Psoas muscle (tissue), 8 donors: ENCODE data around the gene C10orf67. TPM values are rescaled to one million over a fixed set of nuclear protein-coding genes. Genes with fewer than 3 reads are reported as not detected.
"Not testable (repeated sequence)": the region's sequence is repeated elsewhere in the genome, so short reads cannot be mapped to it uniquely, and the experiment has no call there.

Source experiments
- ATAC-seq, 4 donors: fragments of 200-7000 bp; cut with Tn5 transposase; one replicate each; pipeline ENCODE4 v1.9.1; 2020; ENCODE audit warnings: moderate library complexity in 3 of 4, mild to moderate bottlenecking in 2 of 4
- DNase-seq, 2 donors: peaks; one replicate each; pipeline ENCODE4 v3.0.0-alpha.2; 2020
- H3K27ac ChIP-seq: fragments of 200-600 bp; one replicate; pipeline ENCODE4 v1.8.0; 2022
- H3K27me3 ChIP-seq, 3 donors: fragments of 200-600 bp in 1 of 3; one replicate each; pipeline versions ENCODE4 v1.6.1 to v1.8.0; 2013 to 2022; ENCODE audit warnings: low read length in 2 of 3, mild to moderate bottlenecking in 2 of 3, moderate library complexity in 1 of 3; ENCODE audit not compliant: insufficient read depth in 3 of 3
- H3K36me3 ChIP-seq, 2 donors: fragments of 200-600 bp in 1 of 2; one replicate each; pipeline versions ENCODE4 v1.6.1 to v1.8.0; 2013 to 2022; ENCODE audit warnings: low read depth in 1 of 2, mild to moderate bottlenecking in 1 of 2, moderate library complexity in 1 of 2; ENCODE audit not compliant: insufficient read depth in 1 of 2
- H3K4me1 ChIP-seq: fragments of 200-600 bp; one replicate; pipeline ENCODE4 v1.8.0; 2022
- H3K4me3 ChIP-seq: fragments of 200-600 bp; one replicate; pipeline ENCODE4 v1.8.0; 2022; ENCODE audit warnings: mild to moderate bottlenecking
- H3K9me3 ChIP-seq: fragments of 200-600 bp; one replicate; pipeline ENCODE4 v1.8.0; 2022
- CTCF ChIP-seq: fragments of 200-600 bp; IDR thresholded peaks from one replicate; pipeline ENCODE4 v1.8.0; 2022; ENCODE audit warnings: antibody characterized with exemption
- WGBS, 3 donors: extraction: QIAGEN DNeasy Blood & Tissue Kit; methylation state at CpG; one replicate each; pipeline versions ENCODE4 v1.1.6 to v1.1.7; 2013; 5-methylcytosine and 5-hydroxymethylcytosine counted together
- intact Hi-C, 2 donors: fragments of 100-400 bp; cut with DNase I; formaldehyde crosslinking; loops; one replicate each; pipeline versions ENCODE4 v1.11.0 to v1.14.2; 2022
- polyA plus RNA-seq, 3 donors: library from polyadenylated mRNA; stranded (reverse); fragments of 200-250 nt; gene quantifications; one replicate each; pipeline ENCODE4 v1.2.3, GENCODE V29; 2013
- total RNA-seq, 4 donors: library from RNA; stranded (reverse); fragmentation: NEBNext Ultra II Directional in 2 of 4; extraction: Animal tissue kit (Norgen Biotek cat#: 25700) in 2 of 4; gene quantifications; one replicate each; pipeline versions ENCODE4 v1.2.1 to v1.2.4, GENCODE V29; 2021 to 2023
- donor health status: healthy with polysubstance abuse.
- donor health status: DM: no; HTN: no; CAD: no; lungs with moderate emphysema.
- donor health status: Bipolar disorder and iron deficiency.
- donor health status: healthy.
- donor health status: DM: yes; HTN: yes; CAD: no.
- donor health status: DM: no; HTN: no; CAD: no.
- donor health status: DM: no; HTN: no; CAD: no.
- donor health status: DM: yes; HTN: yes; CAD: no.

Gene C10orf67
- total and polyA plus RNA-seq, 7 donors: 0.01 to 0.67 (median 0.06) TPM; not detected in 2

DNA sequence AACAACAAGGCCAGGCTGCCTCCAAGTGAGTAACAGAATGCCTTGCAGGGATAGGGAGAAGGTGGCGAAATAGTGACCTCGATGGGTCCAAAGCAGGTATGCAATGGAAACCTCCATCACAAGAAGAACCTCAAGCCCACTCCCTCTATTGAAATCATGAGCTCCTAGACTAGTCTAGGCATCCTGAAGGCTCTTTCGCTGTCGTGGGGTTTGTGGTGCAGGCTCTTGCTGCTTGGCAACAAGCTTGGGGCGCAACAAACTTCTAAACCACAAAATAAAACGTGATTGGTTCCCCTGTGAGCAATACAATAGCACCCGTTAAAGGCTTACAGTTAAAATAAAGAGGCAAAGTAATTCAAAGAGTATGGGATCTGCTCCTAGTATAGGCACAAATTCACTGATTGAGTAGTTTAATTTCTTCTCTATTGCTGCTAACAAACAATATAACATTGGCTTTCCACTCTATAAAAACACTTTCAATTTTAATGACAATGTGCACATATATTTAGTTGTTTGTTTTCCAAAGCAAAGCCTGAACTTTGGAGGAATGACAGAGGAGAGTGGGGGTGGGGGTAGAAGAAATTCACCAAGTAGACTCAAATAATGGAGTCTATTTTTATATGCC is 64.1 kb downstream of the C10orf67 start:
- no peaks in the 10 kb centered on the region for H3K4me1 ChIP-seq
- no peaks in the 10 kb centered on the region for H3K36me3 ChIP-seq
- no peak for TF ChIP-seq CTCF
- H3K9me3 ChIP-seq: no peaks in the 10 kb centered on the region
- DNase-seq (no peak), ATAC-seq (no peak)
- intact Hi-C loops: no loop called here
- no peak overlapping the region for H3K4me3 ChIP-seq
- 27 to 33% (median 29%) methylated on average over 7 of the region's 7 CpGs for WGBS, 3 donors
- peaks cover 0 to 14% (median 3%) of the 10 kb centered on the region in 3 donors for H3K27me3 ChIP-seq
- no peak overlapping the region for H3K27ac ChIP-seq

DNA sequence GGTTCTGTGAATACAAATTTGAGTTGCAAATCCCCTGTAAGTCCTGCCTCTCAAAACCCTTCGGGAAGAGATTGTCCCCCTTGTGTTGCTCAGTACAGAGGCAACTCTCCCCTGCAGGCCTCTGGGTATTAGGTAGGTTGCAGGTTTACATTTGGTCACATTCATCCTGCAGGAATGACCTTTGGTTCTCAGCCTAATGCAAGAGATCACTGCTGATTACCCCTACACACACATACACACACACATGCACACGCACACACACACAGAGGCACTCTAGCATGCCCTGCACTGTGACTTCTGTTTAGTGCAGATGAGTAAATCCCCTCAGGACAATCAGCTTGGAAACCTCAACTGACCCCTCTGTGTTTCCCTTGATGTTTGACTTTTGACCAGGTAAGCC is 69.2 kb downstream of the C10orf67 start:
- intact Hi-C loops: no loop called here
- no peak for DNase-seq
- H3K4me3 ChIP-seq: no peak overlapping the region
- 57 to 92% (median 87%) methylated on average over 2 of the region's 2 CpGs for WGBS, 3 donors
- no peaks in the 10 kb centered on the region for H3K4me1 ChIP-seq
- no peak overlapping the region for H3K27ac ChIP-seq
- ATAC-seq: no peak
- peaks cover 4% of the 10 kb centered on the region for H3K9me3 ChIP-seq
- no peaks in the 10 kb centered on the region for H3K36me3 ChIP-seq
- peaks cover 0 to 9% (median 0%) of the 10 kb centered on the region in 3 donors for H3K27me3 ChIP-seq
- TF ChIP-seq CTCF: no peak

DNA sequence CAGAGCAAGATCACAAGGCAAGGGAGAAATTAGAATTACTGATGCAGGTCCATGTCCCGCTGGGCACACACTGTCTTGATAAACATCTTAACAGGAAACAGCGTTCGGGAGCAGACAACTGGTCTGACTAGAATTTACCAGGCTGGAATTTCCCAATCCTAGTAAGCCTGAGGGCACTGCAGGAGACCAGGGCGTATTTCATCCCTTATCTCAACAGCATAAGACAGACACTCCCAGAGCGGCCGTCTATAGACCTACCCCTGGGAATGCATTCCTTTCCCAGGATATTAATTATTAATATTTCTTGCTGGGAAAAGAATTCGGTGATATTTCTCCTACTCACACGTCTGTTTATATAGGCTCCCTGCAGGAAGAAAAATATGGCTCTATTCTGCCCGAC is 70.4 kb downstream of the C10orf67 start:
- H3K4me3 ChIP-seq, intact Hi-C loops, ATAC-seq, H3K27ac ChIP-seq, DNase-seq, H3K9me3 ChIP-seq, H3K36me3 ChIP-seq, H3K4me1 ChIP-seq, H3K27me3 ChIP-seq: not testable (repeated sequence)
- WGBS, 3 donors: 82 to 84% (median 83%) methylated on average over 9 of the region's 9 CpGs

GRCh38 chr10:23270531-23270930 is 74.1 kb downstream of the C10orf67 start:
- H3K4me1 ChIP-seq: no peaks in the 10 kb centered on the region
- ATAC-seq (no peak), DNase-seq (no peak)
- TF ChIP-seq CTCF: no peak
- H3K9me3 ChIP-seq: peaks cover 4% of the 10 kb centered on the region
- H3K4me3 ChIP-seq: no peak overlapping the region
- H3K27me3 ChIP-seq: no peaks in the 10 kb centered on the region
- intact Hi-C loops: no loop called here
- no peaks in the 10 kb centered on the region for H3K36me3 ChIP-seq
- WGBS, 3 donors: 69 to 77% (median 72%) methylated on average over 3 of the region's 3 CpGs
- H3K27ac ChIP-seq: no peak overlapping the region

GRCh38 chr10:23263441-23264164 is 81.0 kb downstream of the C10orf67 start:
- ATAC-seq: no peak
- 63 to 70% (median 63%) methylated on average over 9 of the region's 9 CpGs for WGBS, 3 donors
- TF ChIP-seq CTCF: no peak
- no peak overlapping the region for H3K27ac ChIP-seq
- no peak for DNase-seq
- intact Hi-C loops: no loop called here
- H3K9me3 ChIP-seq: no peaks in the 10 kb centered on the region
- no peak overlapping the region for H3K4me3 ChIP-seq
- H3K36me3 ChIP-seq: no peaks in the 10 kb centered on the region
- H3K27me3 ChIP-seq: peaks cover 0 to 2% (median 0%) of the 10 kb centered on the region in 3 donors
- no peaks in the 10 kb centered on the region for H3K4me1 ChIP-seq
